NCI-H128 (cell line): ENCODE measurements around the gene PPA2.
A peak's percentile ranks its signal among the peaks of the same experiment; 100 is the strongest.
"Not testable (repeated sequence)": the region's sequence is repeated elsewhere in the genome, so short reads cannot be mapped to it uniquely, and the experiment has no call there.

Source experiments
- DNase-seq: peaks from one replicate; lab custom pipeline; 2025; ENCODE audit not compliant: unreplicated experiment; lab: John Stamatoyannopoulos, UW

Gene PPA2

GRCh38 chr4:105473324-105474098, at the start of gene PPA2:
TSS of gene PPA2 (minus strand) at chr4:105474062. CDS start at chr4:105474050, 12 bp downstream.
- DNase-seq, result peak; percentile 62

GRCh38 chr4:105520819-105521790, 47.2 kb upstream of the PPA2 start:
- no peak for DNase-seq

- DNase-seq, result no peak
Measured at GRCh38 chr4:105510245-105510644, 36.4 kb upstream of the PPA2 start.

- no peak for DNase-seq
Measured at GRCh38 chr4:105509714-105510113, 35.9 kb upstream of the PPA2 start.

GRCh38 chr4:105509291-105509690, 35.4 kb upstream of the PPA2 start:
- DNase-seq, result no peak

- DNase-seq, result no peak
Measured at GRCh38 chr4:105504744-105505143, 30.9 kb upstream of the PPA2 start.

GRCh38 chr4:105503484-105503883, 29.6 kb upstream of the PPA2 start:
- no peak for DNase-seq

GRCh38 chr4:105496899-105497298, 23.0 kb upstream of the PPA2 start:
- no peak for DNase-seq

- no peak for DNase-seq
Measured at GRCh38 chr4:105495667-105496066, 21.8 kb upstream of the PPA2 start.

GRCh38 chr4:105490523-105490922, 16.7 kb upstream of the PPA2 start:
- DNase-seq, result no peak

GRCh38 chr4:105483840-105484239, 10.0 kb upstream of the PPA2 start:
- no peak for DNase-seq

- no peak for DNase-seq
Measured at GRCh38 chr4:105474099-105474518, 247 bp upstream of the PPA2 start.

GRCh38 chr4:105472871-105473323, 965 bp downstream of the PPA2 start:
- DNase-seq, result no peak

- DNase-seq, result peak; percentile 27
Measured at GRCh38 chr4:105471566-105472176, 2.2 kb downstream of the PPA2 start.

- DNase-seq, result no peak
Measured at GRCh38 chr4:105470766-105471165, 3.1 kb downstream of the PPA2 start.

- DNase-seq, result no peak
Measured at GRCh38 chr4:105469736-105470135, 4.1 kb downstream of the PPA2 start.

GRCh38 chr4:105466580-105466979, 7.3 kb downstream of the PPA2 start:
- no peak for DNase-seq

- DNase-seq, result not testable (repeated sequence)
Measured at GRCh38 chr4:105464563-105464962, 9.3 kb downstream of the PPA2 start.

- no peak for DNase-seq
Measured at GRCh38 chr4:105462576-105462975, 11.3 kb downstream of the PPA2 start.

GRCh38 chr4:105461621-105462382, 12.1 kb downstream of the PPA2 start:
- no peak for DNase-seq

GRCh38 chr4:105461221-105461620, 12.6 kb downstream of the PPA2 start:
- no peak for DNase-seq
